Vagina (tissue), 2 donors: ENCODE measurements around the gene SWAP70.

ENCODE experiments used
- POLR2A ChIP-seq, 2 donors: fragments of 450-650 bp; IDR thresholded peaks; one replicate each; pipeline ENCODE4 v1.6.1; 2017; ENCODE audit warnings: antibody characterized with exemption in 2 of 2, mild to moderate bottlenecking in 2 of 2, moderate library complexity in 2 of 2
- POLR2AphosphoS5 ChIP-seq, 2 donors: sonication (generic); formaldehyde crosslinking; IDR thresholded peaks; one replicate each; pipeline ENCODE4 v1.9.0; 2017; ENCODE audit warnings: antibody characterized with exemption in 2 of 2, mild to moderate bottlenecking in 2 of 2, low read depth in 1 of 2; ENCODE audit not compliant: insufficient read depth in 1 of 2
- TF ChIP-seq, protein P1 (sequence below), 3 experiments: fragments of 450-650 bp in 2 of 3; fragments of 200-600 bp in 1 of 3; sonication (generic) in 1 of 3; IDR thresholded peaks; one replicate each; pipeline ENCODE4 v1.5.1; 2017 to 2019; ENCODE audit warnings: antibody characterized with exemption in 3 of 3, mild to moderate bottlenecking in 2 of 3, moderate library complexity in 2 of 3

DNA sequence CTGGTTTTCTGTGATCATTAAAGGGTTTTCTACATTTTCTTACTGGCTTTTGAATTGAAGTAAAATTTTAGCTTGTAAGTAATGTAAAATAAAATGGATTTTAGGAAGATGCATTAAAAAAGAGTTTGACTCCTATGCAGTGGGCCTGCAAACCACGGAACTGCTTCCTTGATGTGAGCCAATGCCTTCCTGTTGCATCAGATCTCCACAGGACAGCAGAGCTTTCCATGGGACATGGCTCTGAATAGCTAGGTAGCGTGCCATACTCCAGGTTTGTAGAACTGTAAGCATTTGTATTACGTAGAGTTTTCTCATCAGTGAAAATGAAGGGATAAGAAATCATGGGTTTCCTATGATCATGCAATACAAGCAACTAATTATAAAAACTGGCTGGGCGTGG, 133.4 kb downstream of the SWAP70 start:
- TF ChIP-seq, protein P1, sequence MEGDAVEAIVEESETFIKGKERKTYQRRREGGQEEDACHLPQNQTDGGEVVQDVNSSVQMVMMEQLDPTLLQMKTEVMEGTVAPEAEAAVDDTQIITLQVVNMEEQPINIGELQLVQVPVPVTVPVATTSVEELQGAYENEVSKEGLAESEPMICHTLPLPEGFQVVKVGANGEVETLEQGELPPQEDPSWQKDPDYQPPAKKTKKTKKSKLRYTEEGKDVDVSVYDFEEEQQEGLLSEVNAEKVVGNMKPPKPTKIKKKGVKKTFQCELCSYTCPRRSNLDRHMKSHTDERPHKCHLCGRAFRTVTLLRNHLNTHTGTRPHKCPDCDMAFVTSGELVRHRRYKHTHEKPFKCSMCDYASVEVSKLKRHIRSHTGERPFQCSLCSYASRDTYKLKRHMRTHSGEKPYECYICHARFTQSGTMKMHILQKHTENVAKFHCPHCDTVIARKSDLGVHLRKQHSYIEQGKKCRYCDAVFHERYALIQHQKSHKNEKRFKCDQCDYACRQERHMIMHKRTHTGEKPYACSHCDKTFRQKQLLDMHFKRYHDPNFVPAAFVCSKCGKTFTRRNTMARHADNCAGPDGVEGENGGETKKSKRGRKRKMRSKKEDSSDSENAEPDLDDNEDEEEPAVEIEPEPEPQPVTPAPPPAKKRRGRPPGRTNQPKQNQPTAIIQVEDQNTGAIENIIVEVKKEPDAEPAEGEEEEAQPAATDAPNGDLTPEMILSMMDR (IDR thresholded peaks at IDR 0.05), result no peak
- TF ChIP-seq POLR2A (IDR thresholded peaks at IDR 0.05) (no peak), POLR2AphosphoS5 (IDR thresholded peaks at IDR 0.05; ENCODE audit: insufficient read depth in 1 of 2, low read depth in 1 of 2) (no peak)
